ENCODE results near the gene ARHGEF16. TPM values are rescaled to one million over a fixed set of nuclear protein-coding genes. Genes with fewer than 3 reads are reported as not detected.

Gene ARHGEF16
- total and polyA plus RNA-seq, 2 donors = 1.4 to 2.3 TPM

DNA sequence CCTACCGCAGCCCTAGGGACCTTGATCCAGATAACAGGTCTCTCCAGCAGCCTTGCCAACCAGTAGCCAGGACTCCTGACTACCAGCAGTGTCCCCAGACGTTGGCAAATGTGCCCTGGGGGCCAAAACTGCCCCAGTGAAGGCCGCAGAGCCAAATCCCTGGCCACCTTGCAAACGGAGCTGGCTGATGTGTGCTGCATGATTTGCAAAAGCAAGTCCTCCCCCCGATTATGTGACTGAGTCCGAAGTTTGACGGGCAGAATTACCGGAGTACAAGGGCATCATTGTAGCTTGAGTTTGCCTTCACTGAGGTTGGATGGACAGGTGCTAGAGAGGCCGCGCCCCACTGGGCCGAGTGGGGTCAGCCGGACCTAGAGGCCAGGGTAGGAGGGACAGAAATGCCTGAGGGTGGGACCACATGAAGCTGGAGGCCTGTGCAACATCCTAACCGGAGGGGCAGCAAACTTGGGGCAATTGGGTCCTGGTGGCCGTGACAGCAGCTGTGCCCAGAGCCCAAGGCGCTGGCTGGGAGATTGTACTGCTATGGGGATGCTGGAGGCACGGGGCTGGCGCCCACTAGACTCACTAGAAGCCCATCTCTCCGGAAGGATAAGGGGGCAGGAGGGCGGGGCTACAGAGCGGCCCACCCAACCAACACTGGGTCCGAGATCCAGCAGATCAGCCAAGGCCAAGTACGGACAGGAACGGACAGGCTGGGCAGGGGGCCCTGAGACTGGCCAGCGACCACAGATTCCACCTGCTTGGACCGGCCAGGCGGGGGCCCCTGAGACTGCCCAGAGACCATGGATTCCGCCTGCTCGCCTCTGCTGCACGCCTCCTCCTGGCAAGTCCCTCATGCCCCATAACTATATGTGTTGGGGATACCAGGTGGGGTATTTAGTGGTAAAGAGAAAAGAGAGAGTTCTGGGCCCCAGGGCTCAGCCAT, 2.8 kb downstream of the ARHGEF16 start:
- Histone ChIP-seq H3K36me3 (ENCODE audit: control insufficient read depth in 2 of 2, insufficient read depth in 2 of 2, low read length in 1 of 2) (no peaks in the 10 kb centered on the region), H3K4me3 (ENCODE audit: low read length in 2 of 2) (no peak overlapping the region), H3K4me1 (ENCODE audit: control insufficient read depth in 2 of 2, insufficient read depth in 2 of 2, low read length in 2 of 2) (peaks cover 0 to 20% of the 10 kb centered on the region in 2 donors), H3K27me3 (ENCODE audit: control insufficient read depth in 2 of 2, insufficient read depth in 1 of 2, low read length in 1 of 2) (peaks cover 8 to 42% of the 10 kb centered on the region in 2 donors), H3K9me3 (ENCODE audit: control insufficient read depth in 2 of 2, insufficient read depth in 1 of 2, low read length in 1 of 2) (no peaks in the 10 kb centered on the region), H3K27ac (ENCODE audit: low read depth in 1 of 2, low read length in 1 of 2) (no peak overlapping the region)
- no peak for DNase-seq (ENCODE audit: low read depth in 6 of 9, low spot score in 9 of 9)
- 93% methylated on average over 29 of the region's 29 CpGs for WGBS

DNA sequence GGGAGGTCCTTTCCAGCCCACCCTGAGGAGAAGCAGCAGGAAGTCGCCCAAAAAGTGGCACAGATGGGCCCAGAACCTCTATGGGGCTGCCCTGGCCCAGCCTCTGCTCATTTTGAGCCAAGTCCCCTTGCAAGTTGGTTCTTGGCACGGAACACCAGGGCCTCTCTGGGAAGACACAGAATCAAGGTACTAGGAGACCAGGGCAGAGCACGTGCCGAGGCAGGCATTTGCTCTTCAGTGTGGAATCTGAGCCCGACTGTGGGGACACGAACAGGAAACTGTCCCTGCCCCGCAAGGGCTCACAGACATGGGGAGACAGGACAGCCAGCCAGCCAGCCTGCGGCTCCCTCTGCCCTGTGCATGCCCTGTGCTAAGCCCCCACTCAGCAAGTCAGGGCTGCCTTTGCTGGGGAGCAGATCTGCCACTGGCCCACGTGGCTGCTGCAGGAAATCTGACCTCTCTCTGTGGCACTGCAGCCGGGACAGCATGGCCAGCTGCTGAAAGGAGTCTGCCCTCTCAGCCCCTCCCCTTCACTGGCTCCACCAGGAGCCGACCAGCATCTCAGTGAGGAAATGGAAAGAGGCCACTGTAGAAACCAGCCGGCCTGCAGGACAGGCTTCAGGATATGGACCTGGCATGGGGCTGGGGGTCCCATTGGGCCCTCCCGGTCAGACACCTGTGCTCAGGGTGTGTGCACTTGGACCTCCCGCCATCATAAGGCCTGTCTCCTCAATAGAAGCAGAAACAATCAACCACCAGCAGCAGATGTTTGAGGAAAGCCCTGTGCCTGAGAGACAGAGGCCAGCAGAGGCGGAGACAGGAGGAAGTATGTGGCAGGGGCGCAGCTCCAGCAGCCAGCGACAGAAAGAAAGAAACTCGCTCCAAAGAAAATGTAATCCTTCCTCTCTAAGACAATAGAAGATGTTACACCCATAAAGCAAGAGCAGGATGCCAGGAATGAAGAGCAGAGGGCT, 3.7 kb downstream of the ARHGEF16 start:
- Histone ChIP-seq H3K27ac (ENCODE audit: low read depth in 1 of 2, low read length in 1 of 2) (no peak overlapping the region), H3K36me3 (ENCODE audit: control insufficient read depth in 2 of 2, insufficient read depth in 2 of 2, low read length in 1 of 2) (no peaks in the 10 kb centered on the region), H3K27me3 (ENCODE audit: control insufficient read depth in 2 of 2, insufficient read depth in 1 of 2, low read length in 1 of 2) (peaks cover 8 to 33% of the 10 kb centered on the region in 2 donors), H3K4me3 (ENCODE audit: low read length in 2 of 2) (no peak overlapping the region), H3K4me1 (ENCODE audit: control insufficient read depth in 2 of 2, insufficient read depth in 2 of 2, low read length in 2 of 2) (peaks cover 0 to 20% of the 10 kb centered on the region in 2 donors), H3K9me3 (ENCODE audit: control insufficient read depth in 2 of 2, insufficient read depth in 1 of 2, low read length in 1 of 2) (no peaks in the 10 kb centered on the region)
- WGBS = 43% methylated on average over 18 of the region's 18 CpGs
- no peak for DNase-seq (ENCODE audit: low read depth in 6 of 9, low spot score in 9 of 9)

GRCh38 chr1:3459051-3459908, 4.8 kb downstream of the ARHGEF16 start:
- H3K4me3 ChIP-seq (ENCODE audit: low read length in 2 of 2) = no peak overlapping the region
- H3K9me3 ChIP-seq (ENCODE audit: control insufficient read depth in 2 of 2, insufficient read depth in 1 of 2, low read length in 1 of 2) = no peaks in the 10 kb centered on the region
- H3K4me1 ChIP-seq (ENCODE audit: control insufficient read depth in 2 of 2, insufficient read depth in 2 of 2, low read length in 2 of 2) = peaks cover 0 to 16% of the 10 kb centered on the region in 2 donors
- H3K27me3 ChIP-seq (ENCODE audit: control insufficient read depth in 2 of 2, insufficient read depth in 1 of 2, low read length in 1 of 2) = peaks cover 0 to 22% of the 10 kb centered on the region in 2 donors
- no peak for DNase-seq (ENCODE audit: low read depth in 6 of 9, low spot score in 9 of 9)
- WGBS = 95% methylated on average over 24 of the region's 24 CpGs
- no peaks in the 10 kb centered on the region for H3K36me3 ChIP-seq (ENCODE audit: control insufficient read depth in 2 of 2, insufficient read depth in 2 of 2, low read length in 1 of 2)
- no peak overlapping the region for H3K27ac ChIP-seq (ENCODE audit: low read depth in 1 of 2, low read length in 1 of 2)

DNA sequence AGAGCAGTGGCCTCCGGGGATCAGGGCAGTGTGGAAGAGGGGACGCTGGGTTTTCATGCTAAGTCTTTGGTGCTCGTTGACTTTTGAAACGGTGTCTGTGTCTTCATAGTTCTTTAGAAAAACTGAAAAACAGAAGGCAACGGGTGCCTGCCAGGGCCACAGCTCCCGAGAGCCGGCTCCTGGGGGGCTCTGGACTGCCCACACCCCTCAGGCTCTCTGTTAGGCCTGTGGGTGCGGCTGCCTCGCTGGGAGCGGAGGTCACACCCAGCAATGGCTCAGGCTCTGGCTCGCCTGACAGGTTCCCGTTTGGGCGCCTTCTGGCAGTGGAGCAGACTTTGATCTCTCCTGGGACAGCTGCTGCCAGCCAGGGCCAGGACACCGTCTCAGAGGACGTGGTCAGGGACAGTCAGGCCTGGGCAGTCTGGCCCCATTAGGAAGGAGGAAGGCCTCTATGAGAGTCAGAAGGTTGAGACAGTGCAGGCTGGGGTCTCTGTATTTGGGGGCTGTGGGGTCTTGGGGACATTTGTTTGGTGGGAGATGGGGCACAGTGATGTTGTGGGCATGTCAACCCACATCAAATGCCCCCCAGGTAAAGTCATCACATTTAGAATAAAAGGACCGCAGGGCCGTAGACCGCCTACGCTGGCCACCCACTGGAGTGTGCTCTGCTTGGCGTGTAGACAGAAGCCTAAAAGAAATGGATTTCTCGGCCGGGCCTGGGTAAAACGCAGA, 5.6 kb downstream of the ARHGEF16 start:
- Histone ChIP-seq H3K9me3 (ENCODE audit: control insufficient read depth in 2 of 2, insufficient read depth in 1 of 2, low read length in 1 of 2) (no peaks in the 10 kb centered on the region), H3K4me1 (ENCODE audit: control insufficient read depth in 2 of 2, insufficient read depth in 2 of 2, low read length in 2 of 2) (peaks cover 0 to 13% of the 10 kb centered on the region in 2 donors), H3K36me3 (ENCODE audit: control insufficient read depth in 2 of 2, insufficient read depth in 2 of 2, low read length in 1 of 2) (no peaks in the 10 kb centered on the region), H3K4me3 (ENCODE audit: low read length in 2 of 2) (no peak overlapping the region), H3K27ac (ENCODE audit: low read depth in 1 of 2, low read length in 1 of 2) (no peak overlapping the region), H3K27me3 (ENCODE audit: control insufficient read depth in 2 of 2, insufficient read depth in 1 of 2, low read length in 1 of 2) (peaks cover 0 to 16% of the 10 kb centered on the region in 2 donors)
- WGBS = 94% methylated on average over 23 of the region's 23 CpGs
- no peak for DNase-seq (ENCODE audit: low read depth in 6 of 9, low spot score in 9 of 9)

- no peaks in the 10 kb centered on the region for H3K9me3 ChIP-seq (ENCODE audit: control insufficient read depth in 2 of 2, insufficient read depth in 1 of 2, low read length in 1 of 2)
- H3K27me3 ChIP-seq (ENCODE audit: control insufficient read depth in 2 of 2, insufficient read depth in 1 of 2, low read length in 1 of 2) = peaks cover 0 to 10% of the 10 kb centered on the region in 2 donors
- WGBS = 95% methylated on average over 14 of the region's 14 CpGs
- no peak for DNase-seq (ENCODE audit: low read depth in 6 of 9, low spot score in 9 of 9)
- no peaks in the 10 kb centered on the region for H3K36me3 ChIP-seq (ENCODE audit: control insufficient read depth in 2 of 2, insufficient read depth in 2 of 2, low read length in 1 of 2)
- H3K4me3 ChIP-seq (ENCODE audit: low read length in 2 of 2) = no peak overlapping the region
- H3K27ac ChIP-seq (ENCODE audit: low read depth in 1 of 2, low read length in 1 of 2) = no peak overlapping the region
- peaks cover 0 to 12% of the 10 kb centered on the region in 2 donors for H3K4me1 ChIP-seq (ENCODE audit: control insufficient read depth in 2 of 2, insufficient read depth in 2 of 2, low read length in 2 of 2)
Observed at GRCh38 chr1:3460672-3461131, 6.2 kb downstream of the ARHGEF16 start.

GRCh38 chr1:3461238-3461933, 6.9 kb downstream of the ARHGEF16 start:
- Histone ChIP-seq H3K4me3 (ENCODE audit: low read length in 2 of 2) (no peak overlapping the region), H3K4me1 (ENCODE audit: control insufficient read depth in 2 of 2, insufficient read depth in 2 of 2, low read length in 2 of 2) (peaks cover 0 to 18% of the 10 kb centered on the region in 2 donors), H3K27ac (ENCODE audit: low read depth in 1 of 2, low read length in 1 of 2) (no peak overlapping the region), H3K36me3 (ENCODE audit: control insufficient read depth in 2 of 2, insufficient read depth in 2 of 2, low read length in 1 of 2) (no peaks in the 10 kb centered on the region), H3K9me3 (ENCODE audit: control insufficient read depth in 2 of 2, insufficient read depth in 1 of 2, low read length in 1 of 2) (no peaks in the 10 kb centered on the region), H3K27me3 (ENCODE audit: control insufficient read depth in 2 of 2, insufficient read depth in 1 of 2, low read length in 1 of 2) (peaks cover 0 to 3% of the 10 kb centered on the region in 2 donors)
- no peak for DNase-seq (ENCODE audit: low read depth in 6 of 9, low spot score in 9 of 9)
- 96% methylated on average over 30 of the region's 30 CpGs for WGBS

- WGBS = 96% methylated on average over 13 of the region's 13 CpGs
- no peak for DNase-seq (ENCODE audit: low read depth in 6 of 9, low spot score in 9 of 9)
- Histone ChIP-seq H3K27me3 (ENCODE audit: control insufficient read depth in 2 of 2, insufficient read depth in 1 of 2, low read length in 1 of 2) (peaks cover 0 to 2% of the 10 kb centered on the region in 2 donors), H3K36me3 (ENCODE audit: control insufficient read depth in 2 of 2, insufficient read depth in 2 of 2, low read length in 1 of 2) (no peaks in the 10 kb centered on the region), H3K27ac (ENCODE audit: low read depth in 1 of 2, low read length in 1 of 2) (no peak overlapping the region), H3K4me1 (ENCODE audit: control insufficient read depth in 2 of 2, insufficient read depth in 2 of 2, low read length in 2 of 2) (peaks cover 0 to 18% of the 10 kb centered on the region in 2 donors), H3K4me3 (ENCODE audit: low read length in 2 of 2) (no peak overlapping the region), H3K9me3 (ENCODE audit: control insufficient read depth in 2 of 2, insufficient read depth in 1 of 2, low read length in 1 of 2) (no peaks in the 10 kb centered on the region)
Observed at GRCh38 chr1:3461934-3462275, 7.4 kb downstream of the ARHGEF16 start.
